ENCODE results near the gene CPNE1.
"Not testable (repeated sequence)": the region's sequence is repeated elsewhere in the genome, so short reads cannot be mapped to it uniquely, and the experiment has no call there.

The CPNE1 gene

DNA sequence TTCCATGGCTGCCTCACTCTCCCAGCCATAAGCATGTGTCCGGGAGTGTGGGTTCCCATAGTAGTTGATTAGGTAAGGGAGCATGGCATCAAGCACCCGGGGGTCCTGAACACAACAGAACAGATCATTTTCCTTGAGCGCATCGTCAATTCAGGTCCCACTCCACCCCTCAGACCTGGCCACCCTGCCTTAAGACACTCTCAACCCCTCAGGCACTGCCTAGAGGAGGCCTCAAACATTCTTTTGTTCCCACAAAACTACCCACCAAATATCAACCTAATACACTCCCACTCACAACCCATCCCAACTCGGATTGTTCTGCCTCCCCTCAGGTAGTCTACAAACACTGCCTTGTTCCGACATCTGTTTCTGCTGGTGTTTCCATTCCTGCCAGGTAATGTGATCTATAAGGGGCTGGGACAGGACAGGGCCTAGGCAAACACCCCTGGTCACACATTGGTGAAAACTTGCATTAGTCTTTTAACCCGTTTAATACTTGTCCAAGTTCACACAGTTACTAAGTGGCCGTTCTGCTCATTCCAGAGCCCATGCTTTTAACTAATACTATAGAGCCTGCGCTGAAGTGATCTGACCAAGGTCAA, 33.1 kb upstream of the CPNE1 start:
- no peak for DNase-seq

DNA sequence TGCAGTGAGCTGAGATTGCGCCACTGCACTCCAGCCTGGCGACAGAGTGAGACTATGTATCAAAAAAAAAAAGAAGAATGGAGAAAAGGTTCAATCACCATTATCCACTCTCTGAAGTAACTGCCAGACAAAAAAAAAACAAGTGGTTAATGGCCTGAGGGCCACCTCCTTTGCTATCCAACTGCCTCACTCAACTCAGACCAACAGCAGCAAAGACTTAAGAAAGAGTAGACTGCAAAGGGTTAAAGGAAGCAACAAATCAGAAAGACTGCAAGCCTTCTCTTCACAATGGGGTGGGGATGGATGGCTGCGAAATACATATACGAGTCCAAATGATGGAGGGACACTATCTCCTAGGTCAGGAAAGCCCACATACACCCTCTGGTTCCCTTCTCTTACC, 31.3 kb upstream of the CPNE1 start:
- DNase-seq = no peak

DNA sequence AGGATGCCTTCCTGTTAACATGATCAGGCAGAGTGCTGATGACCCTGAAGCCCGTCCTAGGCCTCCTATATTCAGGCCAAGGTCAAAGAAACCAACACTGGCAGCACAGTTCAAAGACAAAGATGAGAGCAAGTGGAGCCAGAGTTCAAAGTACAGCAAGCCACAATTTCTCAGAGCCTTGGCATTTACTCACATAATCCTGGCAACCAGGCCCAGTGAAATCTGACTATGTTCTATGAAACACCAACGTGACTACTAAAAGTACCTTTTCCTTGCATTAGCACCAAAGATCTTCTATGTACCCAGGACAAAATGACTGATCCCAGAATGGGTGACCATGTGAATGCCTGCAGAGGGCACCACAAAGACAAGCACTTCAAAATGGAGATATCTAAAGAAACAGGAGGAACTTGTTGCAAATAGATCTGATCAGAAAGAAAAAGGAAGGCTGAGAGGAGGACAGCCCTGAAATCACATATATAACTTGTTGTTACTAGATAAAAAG, 30.6 kb upstream of the CPNE1 start:
- DNase-seq = no peak

DNA sequence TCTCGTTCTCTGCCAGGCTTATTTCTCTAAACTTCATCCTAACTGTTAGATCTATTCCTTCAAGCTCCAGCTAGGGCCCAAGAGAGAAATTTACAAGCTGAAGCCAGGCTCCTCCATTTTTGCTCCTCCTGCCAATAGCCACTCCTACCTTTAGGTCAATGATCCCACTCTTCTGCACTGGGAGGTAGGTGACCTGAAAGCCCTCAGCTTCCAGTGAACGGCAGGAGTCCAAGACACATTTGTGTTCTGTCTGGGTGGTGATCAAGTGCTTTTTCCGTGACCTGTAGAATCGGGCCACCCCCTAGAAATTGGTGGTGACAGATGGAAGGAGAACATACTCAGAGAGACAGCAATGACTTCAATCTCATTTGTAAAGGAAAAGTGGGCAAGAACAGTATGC, 25.6 kb upstream of the CPNE1 start:
- no peak for DNase-seq

- DNase-seq = not testable (repeated sequence)
Observed at GRCh38 chr20:35686872-35687271, 22.2 kb upstream of the CPNE1 start.

DNA sequence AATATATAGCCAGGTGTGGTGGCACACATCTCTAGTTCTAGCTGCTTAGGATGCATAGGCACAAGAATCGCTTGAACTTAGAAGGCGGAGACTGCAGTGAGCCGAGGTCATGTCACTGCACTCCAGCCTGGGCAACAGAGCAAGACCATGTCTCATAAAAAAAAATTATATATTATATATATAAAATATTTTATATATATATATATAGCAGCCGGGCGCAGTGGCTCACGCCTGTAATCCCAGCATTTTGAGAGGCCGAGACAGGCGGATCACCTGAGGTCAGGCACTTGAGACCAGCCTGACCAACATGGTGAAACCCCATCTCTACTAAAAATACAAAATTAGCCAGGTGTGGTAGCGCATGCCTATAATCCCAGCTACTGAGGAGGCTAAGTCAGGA, 20.7 kb upstream of the CPNE1 start:
- not testable (repeated sequence) for DNase-seq

DNA sequence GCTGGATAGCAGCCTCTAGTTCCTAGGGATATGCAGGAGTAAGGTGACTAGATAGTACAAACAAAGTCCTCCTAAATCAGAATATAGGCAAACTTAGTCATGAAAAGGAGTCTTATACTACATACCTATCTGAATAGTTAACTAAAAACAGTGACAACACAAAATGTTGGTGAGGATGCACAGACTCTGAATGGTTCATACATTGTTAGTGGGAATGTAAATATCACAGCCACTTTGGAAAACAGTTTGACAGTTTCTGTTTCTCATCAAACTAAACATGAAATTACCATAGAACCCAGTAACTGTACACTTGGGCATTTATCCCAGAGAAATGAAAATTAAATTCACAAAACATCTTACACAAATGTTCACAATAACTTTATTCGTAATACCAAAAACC, 17.3 kb upstream of the CPNE1 start:
- no peak for DNase-seq

DNA sequence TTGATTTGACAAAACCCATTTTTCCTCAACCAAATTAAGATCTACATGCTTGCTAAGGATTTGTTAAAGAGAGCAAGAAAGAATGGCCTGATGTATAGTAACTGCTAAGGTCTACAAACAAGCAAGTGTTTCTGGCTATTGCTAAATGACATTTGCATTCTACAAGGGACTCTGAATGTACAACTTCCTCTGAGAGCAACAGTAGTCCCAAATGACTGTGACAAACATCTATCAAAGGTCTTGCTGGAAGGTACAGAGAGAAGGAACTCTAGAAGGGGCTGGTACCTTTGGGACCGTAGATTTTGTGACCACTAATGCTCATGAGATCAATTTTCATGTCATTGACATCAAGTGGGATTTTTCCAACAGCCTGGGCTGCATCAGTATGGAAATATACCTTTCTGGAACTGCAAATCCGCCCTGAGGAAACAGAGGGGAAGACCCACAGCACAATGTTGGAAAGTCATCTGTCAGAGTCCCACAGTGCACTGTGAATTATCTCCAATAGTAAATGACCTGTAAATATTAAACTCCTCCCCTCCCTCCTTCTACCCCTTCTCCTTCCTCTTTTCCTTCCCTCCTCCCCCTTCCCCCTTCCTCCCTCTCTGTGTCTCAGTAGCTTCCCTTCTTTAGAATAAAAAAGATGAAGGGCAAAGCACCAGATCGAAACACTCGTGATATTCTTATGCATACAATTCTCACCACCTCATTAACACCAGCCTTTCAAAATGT, 15.9 kb upstream of the CPNE1 start:
- no peak for DNase-seq

- no peak for DNase-seq
Observed at GRCh38 chr20:35674921-35675320, 10.2 kb upstream of the CPNE1 start.

DNA sequence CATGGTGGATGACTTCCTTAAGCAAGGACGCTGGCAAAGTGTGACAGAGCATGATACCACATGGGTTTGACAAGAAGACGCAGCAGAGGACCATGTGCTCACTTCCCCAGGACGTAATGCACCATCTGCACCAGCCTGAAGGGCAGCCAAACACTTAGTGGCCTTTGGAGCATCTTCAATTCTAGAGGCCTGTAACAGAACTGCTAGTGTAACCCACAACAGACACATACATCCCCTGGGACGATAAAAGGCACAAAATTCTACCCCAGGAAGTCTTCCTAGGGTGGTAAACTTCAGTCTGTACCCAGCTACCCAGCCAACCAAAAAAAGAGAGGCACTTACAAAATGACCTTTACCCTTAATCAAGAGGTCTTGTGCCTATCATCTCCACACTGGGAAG, 9.2 kb upstream of the CPNE1 start:
- no peak for DNase-seq

DNA sequence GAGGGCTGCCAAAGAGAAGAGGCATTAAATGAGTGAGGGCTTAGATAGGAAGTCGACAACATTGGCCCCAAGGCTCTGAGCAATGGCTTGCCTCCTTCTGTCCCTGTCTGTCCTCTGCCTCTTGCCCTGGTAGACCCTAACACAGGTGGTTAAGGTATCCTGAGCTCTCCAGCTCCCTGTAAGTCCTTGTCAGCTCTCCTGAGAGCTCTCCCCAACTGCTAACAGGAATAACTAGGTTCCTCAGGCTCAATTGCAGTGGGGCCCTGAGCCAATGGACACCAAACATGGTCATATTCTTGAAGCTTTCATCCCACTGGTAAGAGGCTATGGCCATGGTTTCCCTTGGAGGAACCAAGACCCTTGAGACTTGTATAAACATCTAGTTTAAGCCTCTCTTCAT, 5.0 kb upstream of the CPNE1 start:
- no peak for DNase-seq

DNA sequence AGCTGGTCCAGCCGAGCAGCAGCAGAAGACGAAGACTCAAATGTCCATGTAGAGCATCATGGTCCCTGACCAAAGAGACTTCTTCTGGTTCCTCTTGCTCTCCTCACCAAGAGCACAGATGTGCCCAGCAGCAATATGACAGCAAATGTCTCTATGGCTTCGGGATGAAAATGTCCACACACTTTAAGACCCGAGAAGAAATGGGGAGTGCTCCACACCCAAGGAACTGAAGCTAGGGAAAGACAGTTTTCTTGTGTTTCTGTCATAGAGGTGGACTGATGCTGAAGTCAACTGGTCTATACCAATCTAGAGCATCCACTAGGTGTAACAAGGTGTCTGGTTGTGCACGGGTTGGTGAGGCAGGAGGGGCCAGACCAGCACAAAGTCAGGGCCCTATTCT, 4.5 kb upstream of the CPNE1 start:
- no peak for DNase-seq

DNA sequence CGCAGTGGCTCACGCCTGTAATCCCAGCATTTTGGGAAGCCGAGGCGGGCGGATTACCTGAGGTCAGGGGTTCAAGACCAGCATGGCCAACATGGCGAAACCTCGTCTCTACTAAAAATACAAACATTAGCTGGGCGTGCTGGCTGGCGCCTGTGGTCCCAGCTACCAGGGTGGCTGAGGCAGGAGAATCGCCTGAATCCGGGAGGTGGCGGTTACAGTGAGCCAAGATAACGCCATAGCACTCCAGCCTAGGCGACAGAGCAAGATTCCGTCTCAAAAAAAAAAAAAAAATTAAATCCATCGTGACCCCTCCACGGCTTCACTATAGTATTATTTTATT, 1.2 kb upstream of the CPNE1 start:
- DNase-seq = no peak

DNA sequence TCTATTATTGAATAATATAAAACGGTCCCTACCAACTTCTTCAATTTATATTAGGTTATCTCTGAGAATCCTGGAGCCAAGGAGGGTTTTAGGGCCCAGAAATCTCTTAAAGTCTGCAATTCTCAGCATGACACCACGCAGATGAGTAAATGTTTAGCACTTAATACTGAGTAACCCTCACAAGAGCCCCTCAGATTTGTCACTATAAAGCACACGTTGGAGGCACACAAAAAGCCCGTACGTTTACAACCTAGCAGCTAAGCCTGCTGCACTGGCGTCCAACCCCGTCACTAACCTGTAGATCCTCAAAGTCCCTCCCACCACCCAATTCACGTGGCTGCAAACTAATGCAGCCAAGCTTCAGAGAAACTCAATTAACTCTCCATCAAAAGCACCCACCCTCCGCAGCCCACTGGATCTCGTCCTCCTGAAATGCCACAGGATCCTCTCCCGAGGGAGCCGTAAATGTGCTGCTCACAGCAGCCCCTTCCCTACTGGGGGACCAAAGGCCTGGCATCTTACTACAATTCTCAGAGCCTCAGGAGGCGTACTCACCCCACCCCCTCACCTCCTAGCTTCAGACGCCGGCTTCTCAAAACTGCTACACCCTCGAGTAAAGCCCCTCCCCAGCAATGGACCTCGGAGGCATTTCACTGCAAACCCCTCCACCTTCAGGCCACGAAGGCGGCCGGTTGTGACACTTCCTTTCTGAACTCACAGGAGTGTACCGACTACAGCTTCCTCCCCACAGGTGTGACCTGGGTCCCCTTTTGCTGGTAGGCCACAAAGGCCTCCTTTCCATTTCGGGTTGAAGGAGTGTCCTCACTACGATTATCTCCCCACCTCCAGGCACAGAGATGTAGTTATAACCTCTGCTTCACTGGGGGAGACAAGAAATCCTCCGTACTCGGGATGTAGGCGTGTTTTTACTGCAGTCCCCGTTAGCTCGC, 909 bp downstream of the CPNE1 start:
- no peak for DNase-seq

DNA sequence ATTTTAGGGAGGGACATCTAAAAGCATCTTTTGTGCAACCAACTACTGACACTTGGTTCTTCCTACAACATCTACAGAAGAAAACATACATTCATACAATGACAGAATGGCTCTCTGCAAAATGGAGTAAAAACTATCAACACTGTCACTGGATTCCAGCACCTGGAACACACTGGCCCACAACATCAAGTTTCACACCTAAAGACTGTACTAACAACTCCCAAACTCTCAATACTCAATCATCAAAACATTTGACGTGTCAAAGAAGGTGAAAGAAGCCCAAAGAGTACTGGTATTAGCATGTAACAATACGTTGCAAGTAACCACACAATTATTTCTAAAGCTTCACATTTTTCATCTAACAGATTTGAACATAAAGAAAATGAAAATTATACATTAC, 2.1 kb downstream of the CPNE1 start:
- no peak for DNase-seq

DNA sequence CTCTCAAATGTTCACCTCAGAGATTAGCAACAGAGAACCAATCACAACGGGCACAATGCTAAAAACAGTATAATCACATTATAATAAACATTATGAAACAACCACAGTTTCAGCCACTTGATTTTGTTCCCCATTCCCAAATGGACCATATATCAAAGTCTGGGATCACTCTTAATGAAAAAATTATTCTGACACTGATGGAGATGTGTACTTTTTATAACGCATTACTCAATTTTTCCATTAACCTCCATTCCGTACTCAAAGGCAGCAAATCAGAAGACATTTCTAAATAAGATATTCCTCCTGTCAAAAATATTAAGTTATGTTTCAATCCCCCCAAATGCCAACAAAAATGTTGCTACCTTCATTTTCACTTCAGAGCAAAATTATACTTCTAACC, 2.8 kb downstream of the CPNE1 start:
- DNase-seq = no peak

GRCh38 chr20:35661053-35661452, 3.6 kb downstream of the CPNE1 start:
- no peak for DNase-seq

DNA sequence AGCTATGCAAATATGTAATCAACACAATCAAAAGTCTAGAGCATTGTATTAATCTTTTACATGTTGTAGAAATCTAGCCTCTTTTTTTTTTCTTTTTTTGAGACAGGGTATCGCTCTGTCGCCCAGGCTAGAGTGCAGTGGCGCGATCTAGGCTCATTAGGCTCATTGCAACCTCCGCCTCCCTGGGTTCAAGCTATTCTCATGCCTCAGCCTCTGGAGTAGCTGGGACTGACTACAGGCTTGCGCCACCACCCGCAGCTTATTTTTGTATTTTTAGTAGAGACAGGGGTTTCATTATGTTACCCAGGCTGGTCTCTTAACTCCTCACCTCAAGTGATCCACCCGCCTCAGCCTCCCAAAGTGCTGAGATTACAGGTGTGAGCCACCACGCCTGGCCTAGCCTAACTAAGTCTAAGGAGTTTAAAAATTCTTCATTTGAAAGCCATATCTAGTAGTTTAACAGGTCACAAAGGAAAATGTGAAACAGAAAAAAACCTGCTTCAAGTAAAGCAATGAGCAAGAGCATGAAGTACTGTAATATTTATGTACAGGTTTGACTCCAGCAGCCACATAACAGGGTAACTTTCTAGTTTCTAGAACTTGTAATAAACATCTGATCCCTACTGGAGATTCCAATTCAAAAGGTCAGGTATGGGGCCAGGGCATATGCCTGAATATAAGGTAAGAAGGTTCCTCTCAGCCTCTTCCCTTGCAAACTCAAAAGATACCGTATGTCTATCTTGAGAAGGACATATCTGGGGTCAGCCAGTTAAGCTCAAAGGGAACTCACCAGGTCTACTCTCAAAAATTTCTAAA, 4.4 kb downstream of the CPNE1 start:
- no peak for DNase-seq

GRCh38 chr20:35657271-35657670, 7.4 kb downstream of the CPNE1 start:
- DNase-seq = no peak

DNA sequence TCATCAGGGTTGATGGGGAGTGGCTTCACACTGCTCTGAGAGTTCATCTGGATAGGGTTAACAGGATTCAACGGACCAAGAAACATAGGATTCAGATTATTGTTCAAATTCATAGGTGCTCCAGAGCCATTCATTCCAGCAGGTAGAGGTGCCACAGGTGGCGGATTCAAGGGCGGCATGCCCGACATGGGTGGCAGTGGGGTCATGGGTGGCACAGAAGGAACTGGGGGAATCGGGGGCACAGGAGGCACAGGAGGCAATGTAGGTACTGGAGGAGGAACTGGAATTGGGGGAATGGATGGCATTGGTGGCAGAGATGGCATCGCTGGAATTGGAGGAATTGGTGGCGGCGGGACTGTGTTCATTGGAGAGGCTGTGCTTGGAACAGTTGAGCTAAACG, 10.3 kb downstream of the CPNE1 start:
- no peak for DNase-seq

GRCh38 chr20:35653893-35654292, 10.8 kb downstream of the CPNE1 start:
- no peak for DNase-seq

GRCh38 chr20:35653430-35653734, 11.3 kb downstream of the CPNE1 start:
- DNase-seq = no peak
